NCI-H1436 treated with DMSO at 0.1 percent for 48 hours (cell line): ENCODE measurements around the gene SCN4B.

Experiments
- DNase-seq: peaks from one replicate; lab custom pipeline; 2025; lab: John Stamatoyannopoulos, UW

The SCN4B gene

DNA sequence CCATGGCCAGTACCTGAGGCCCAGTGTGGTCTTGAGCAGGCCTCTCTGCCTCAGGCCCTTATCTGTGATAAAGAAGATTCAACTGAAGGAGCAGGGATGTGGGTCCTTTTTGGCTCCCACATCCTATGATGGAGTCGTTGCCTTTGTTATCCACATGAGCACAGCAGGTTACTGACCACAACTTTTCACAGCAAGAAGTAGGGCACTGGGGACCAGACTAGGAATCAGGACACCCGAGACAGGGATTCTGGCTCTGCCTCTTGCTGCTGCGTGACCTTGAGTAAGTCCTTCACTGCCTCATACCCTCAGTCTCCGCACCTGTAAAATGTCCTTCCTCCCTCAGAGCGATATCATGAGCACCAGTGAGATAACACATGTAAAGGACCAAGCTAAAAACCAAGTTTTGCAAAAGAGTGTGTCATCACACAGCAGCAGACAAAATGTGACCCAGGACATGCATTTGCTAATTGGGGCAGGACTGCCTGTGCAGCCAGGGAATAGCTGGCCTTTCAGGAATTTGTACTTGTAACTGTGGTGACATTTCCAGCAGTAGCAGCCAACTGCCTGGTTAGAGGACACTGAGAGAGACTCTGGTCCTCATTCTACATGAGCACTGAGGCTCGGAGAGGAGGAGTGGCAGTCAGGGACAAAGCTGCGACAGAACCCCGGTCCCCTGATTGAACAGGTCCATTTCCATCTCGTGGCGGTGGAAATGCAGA, 52.6 kb downstream of the SCN4B start:
- DNase-seq, result no peak

DNA sequence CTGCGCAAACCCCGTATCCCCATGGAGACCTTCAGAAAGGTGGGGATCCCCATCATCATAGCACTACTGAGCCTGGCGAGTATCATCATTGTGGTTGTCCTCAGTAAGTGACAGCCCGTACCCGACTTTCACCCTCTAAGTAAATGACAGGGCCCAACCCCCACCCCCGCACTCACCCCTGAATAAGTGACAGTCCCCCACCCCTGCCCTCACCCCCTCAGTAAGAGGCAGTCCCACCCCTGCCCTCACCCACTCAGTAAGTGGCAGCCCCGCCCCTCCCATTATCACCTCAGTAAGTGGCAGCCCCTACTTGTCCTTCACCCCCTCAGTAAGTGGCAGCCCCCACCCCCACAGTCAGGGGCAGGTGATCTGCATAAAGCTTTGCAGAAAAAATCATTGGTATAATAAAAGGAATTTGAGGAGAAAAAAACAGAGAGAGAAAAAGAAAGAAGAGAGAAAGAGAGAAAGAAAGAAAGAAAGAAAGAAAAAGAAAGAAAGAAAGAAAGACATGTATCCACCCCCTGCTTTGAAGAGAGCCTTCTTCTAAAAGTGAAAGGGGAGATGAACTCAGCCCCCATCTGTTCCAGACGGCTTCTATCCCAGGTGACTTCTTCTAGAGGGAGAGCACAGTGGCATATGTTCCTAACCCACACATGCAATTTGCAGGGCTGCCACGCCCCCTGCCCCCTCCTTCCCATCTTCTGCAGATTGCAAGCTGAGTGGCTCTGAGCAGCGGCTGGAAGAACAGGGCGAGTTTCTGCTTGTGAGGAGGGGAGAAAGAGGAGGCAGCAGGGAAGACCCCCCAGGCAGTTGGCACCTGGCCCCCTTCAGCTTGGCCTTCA, 53.4 kb downstream of the SCN4B start:
- peak; percentile 48 for DNase-seq

DNA sequence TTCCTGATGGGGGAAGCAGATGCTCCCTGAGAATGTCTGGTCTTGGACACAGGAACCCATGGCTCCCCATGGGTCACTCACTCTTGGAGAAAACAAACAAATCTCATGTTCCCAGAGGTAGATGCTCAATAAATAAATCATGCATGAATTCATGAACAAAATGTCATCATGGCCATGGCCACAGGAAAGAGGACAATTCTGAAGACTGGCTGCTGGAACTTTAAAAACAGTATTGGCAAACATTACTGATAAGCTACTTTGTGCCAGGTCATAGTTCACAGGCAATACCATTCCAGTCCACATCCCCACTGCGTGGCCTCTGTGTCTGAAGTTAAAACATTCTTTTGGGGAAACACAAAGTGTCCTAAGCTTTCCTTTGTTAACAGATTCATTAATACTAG, 56.7 kb downstream of the SCN4B start:
- no peak for DNase-seq

DNA sequence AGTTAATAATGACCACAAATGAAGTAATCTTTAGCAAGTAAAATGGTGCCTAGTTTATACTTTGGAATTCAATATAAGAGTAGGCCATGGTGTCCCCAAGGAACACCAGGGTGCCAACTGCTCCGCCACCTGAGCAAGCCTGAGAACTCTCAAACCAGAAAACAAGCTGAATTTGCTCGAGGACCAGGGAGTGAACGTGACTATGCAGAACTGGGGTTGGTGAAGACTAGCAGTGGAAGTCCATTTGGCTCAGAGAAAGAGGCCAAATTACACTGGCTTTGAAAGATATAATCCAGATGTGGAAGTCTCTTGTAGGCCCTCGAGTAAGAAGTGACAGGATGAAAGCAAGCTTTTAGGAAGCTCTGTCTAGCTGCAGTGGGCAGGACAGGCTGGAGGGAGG, 57.1 kb downstream of the SCN4B start:
- DNase-seq, result no peak

DNA sequence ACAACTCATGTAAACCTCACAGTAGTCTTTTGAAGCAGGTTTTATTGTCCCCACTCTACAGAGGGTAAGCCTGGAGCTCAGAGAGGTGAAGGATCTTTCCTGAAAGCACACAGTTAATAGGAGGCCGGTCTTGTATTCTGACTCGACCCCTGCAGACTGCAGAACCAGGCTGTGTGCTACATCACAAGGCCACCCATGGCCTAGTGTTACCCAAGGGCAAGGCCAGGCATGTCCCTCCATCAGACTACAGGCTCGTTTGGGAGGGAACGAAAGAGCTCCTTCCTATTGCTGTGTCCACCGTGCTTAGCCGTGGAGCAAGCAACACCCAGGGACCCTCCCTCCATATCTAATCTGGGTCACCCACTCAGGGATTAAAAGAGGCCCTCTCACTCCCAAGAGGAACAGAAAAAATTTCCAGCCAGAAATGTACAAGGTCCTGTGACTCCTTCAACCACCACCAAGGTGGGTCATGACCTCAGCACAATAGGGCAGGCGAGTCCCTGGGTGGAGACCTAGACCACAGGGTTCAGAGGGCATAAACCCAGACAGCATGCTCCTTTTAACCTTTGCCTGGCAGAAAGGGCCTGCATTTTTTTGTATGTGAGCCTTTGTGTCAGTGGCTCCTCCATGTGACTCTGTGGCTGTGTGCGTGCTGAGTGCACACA, 59.6 kb downstream of the SCN4B start:
- DNase-seq, result no peak

DNA sequence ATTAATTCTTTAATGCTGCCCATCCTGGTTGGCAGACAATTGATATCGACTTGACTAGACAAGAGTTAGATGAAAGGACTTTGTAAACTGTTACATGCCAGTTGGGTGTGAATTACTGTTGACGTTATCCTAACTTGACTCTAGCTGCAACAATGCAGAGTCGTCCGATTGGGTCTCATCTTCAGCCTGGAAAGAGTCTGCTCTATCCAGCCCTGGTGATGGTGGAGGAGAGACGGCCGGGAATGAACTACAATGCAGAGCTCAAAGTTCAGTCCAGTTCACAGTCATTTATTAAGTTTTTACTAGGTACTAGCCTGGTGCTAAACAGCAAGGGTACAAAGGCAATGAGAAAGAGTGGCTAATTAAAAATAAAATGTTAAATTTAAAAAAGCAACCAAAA, 60.9 kb downstream of the SCN4B start:
- DNase-seq, result no peak

DNA sequence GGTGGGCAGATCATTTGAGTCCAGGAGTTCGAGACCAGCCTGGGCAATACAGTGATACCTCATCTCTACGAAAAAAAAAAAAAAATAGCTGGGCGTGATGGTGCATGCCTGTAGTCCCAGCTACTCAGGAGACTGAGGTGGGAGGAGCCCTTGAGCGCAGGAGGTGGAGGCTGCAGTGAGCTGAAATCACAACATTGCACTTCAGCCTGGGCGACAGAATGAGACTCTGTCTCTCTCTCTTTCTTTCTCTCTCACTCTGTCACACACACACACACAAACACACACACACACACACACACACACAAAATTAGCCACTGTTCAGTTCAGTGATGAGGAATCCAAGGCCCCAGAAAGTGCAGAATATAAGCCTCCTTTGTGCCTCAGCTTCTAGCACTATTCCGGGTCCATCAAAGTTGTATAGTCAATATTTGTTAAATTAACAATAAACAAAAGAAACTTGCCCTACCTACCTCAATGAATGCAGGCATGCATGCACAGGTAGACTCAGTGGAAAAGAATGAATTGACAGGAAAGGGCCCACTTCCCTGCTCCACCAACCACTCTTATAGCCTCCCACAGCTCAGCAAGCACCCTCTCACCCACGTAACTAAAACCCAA, 62.0 kb downstream of the SCN4B start:
- no peak for DNase-seq

DNA sequence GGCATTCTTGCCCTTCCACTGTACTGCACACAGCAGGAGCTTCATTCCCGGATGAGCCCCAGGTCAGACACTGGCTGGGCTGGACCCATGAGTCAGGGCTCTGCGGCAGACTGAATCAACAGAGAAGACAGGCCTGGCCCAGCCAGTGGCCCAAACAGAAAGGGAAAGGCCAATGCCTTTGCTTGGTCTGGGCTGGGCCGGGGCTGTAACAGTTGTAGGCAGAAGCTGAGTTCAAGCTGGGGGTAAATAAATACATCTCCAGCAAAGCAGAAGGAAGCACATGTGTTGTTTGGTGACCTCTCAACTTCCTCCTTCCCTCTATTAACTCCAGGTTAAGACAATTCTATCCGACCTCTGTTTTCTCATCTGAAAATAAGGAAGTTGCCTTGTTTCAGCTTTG, 64.1 kb downstream of the SCN4B start:
- DNase-seq, result no peak

DNA sequence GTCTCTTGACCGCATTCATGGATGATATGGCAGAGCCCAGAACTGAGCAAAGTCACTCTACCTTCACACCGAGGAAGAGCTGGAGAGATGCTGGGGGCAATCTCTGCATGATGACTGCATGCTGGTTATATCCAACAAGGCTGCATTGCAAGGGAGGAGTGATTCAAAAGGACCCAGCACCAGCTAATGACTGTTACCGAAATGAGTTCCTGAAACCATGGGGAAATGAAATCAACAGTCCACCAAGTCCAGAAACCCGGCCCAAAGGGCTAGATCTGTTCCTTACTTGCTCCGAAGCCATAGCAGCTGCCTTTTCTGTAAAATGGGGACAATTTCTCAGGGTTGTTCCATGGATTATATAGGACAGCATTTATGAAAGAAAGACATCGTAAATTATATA, 64.7 kb downstream of the SCN4B start:
- no peak for DNase-seq

DNA sequence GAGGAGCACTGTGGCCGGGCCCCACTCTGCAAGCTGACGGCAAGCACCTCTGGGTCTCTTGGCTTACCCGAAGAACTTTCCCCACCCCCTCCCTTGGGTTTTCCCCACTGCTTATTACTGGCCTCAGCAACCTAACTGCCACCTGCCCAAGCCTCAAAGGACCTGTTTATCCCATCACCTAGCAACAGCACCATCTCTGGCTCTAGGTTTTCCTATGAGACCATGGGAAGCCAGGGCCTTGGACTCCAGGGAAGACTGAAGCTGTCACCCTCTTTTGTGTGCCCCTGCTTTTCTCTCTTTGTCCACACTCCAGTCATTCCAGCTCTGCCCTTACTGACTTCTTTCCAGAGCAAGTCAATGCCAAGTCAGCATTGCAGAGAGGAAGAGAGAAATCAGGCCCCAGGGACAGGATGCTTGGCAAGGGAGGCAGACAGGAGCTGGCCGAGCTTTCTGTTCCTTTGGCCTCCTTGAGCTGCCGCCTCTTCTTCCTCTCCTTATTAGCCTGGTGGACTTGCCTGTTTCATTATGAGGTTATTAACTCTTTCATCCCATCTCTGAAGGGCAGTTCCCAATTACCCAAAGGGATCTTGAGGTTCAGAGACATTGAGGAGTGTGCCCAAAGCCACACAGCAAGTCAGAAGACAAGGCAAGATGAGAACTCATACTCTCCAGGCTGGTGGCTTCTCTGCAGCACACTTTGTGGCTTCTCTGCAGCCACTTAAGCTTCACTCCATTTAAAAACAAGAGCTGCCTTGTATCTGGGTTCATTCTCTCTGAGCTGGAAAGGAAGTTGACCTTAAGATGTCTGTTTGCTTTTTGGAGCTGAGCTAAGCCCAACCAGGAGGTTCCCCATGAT, 65.5 kb downstream of the SCN4B start, which contains the start of gene SMIM35:
SMIM35 (minus strand) TSS at position 51 of the 856 bp plus-strand sequence. CDS start 206 bp downstream, outside the sequence.
- peak; percentile 76 for DNase-seq

DNA sequence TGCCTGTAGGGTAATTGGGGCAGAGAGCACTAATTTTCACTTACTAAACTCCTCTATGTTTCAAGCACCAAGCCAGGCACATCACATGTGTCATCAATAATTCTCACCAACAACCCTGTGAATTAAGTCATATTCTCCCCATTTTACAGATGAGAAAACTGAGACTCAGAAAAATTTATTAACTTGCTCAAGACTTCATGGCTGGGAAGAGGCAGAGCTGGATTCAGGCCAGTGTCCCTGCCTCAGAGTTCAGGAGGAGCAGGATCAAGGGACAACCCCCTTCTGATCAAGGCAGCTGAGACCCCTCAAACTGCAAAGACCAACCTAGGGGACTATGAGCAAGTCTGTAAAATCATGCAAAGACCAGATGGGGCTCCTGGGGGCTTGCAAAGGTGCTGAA, 68.0 kb downstream of the SCN4B start:
- DNase-seq, result no peak

DNA sequence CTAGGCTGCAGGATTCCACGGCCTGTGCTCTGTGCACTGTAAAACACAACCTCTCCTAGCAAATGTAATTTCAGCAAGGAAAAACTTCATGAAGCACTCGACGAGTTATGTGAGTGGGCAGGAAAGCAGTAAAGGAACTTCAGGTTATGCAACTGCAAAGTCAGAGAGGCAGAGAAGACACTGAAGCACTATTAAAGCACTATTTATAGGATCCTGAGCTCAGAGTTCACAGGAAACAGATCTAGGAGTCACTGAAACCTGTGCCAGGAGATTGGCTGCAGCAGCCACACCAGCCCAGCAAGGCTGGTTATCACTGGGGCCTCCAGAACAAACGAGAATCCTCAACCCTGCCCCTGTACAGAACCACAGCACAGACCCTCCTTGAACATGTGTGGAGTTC, 68.4 kb downstream of the SCN4B start:
- DNase-seq, result no peak
